Transverse colon (tissue), 4 donors: Measurements from ENCODE around the gene PHLDA2. TPM values are rescaled to one million over a fixed set of nuclear protein-coding genes. Genes with fewer than 3 reads are reported as not detected.
"Not testable (repeated sequence)": the region's sequence is repeated elsewhere in the genome, so short reads cannot be mapped to it uniquely, and the experiment has no call there.

Experiments used
- DNase-seq: peaks from one replicate; pipeline ENCODE4 v3.0.0-alpha.2; 2019
- H3K27ac ChIP-seq, 4 donors: fragments of 200-600 bp; sonication (generic); 2 replicates each; pipeline ENCODE4 v1.5.1; 2016 to 2018; ENCODE audit warnings: inconsistent platforms in 4 of 4
- H3K27me3 ChIP-seq: fragments of 200-600 bp; sonication (generic); 2 replicates; pipeline ENCODE4 v1.5.1; 2017; ENCODE audit warnings: inconsistent platforms
- H3K36me3 ChIP-seq, 4 donors: fragments of 200-600 bp; sonication (generic); 2 replicates each; pipeline ENCODE4 v1.5.1; 2017 to 2019; ENCODE audit warnings: inconsistent platforms in 4 of 4
- H3K4me1 ChIP-seq, 4 donors: fragments of 200-600 bp; sonication (generic); 2 replicates each; pipeline ENCODE4 v1.5.1; 2017 to 2020; ENCODE audit warnings: inconsistent platforms in 4 of 4
- H3K4me3 ChIP-seq, 4 donors: fragments of 200-600 bp; sonication (generic); 1 replicate in 1 of 4; 2 replicates in 3 of 4; pipeline versions ENCODE4 v1.5.1 to v1.6.1; 2017 to 2019; ENCODE audit warnings: inconsistent platforms in 4 of 4
- H3K9me3 ChIP-seq, 2 donors: fragments of 200-600 bp; sonication (generic); 2 replicates each; pipeline ENCODE4 v1.5.1; 2017 to 2019; ENCODE audit warnings: inconsistent platforms in 2 of 2
- CTCF ChIP-seq, 5 experiments: fragments of 200-600 bp in 3 of 5; fragments of 450-650 bp in 2 of 5; sonication (generic) in 3 of 5; IDR thresholded peaks; 1 replicate in 2 of 5; 2 replicates in 3 of 5; pipeline ENCODE4 v1.5.1; 2016 to 2017; ENCODE audit warnings: antibody characterized with exemption in 5 of 5, inconsistent platforms in 3 of 5, mild to moderate bottlenecking in 2 of 5, moderate library complexity in 1 of 5
- EP300 ChIP-seq: sonication (generic); formaldehyde crosslinking; IDR thresholded peaks from one replicate; pipeline ENCODE4 v1.6.1; 2017; ENCODE audit warnings: antibody characterized with exemption, low read depth
- POLR2A ChIP-seq: fragments of 450-650 bp; IDR thresholded peaks from one replicate; pipeline ENCODE4 v1.6.1; 2016; ENCODE audit warnings: antibody characterized with exemption, mild to moderate bottlenecking, moderate library complexity
- POLR2AphosphoS5 ChIP-seq, 3 donors: sonication (generic); formaldehyde crosslinking; IDR thresholded peaks; one replicate each; pipeline ENCODE4 v1.6.1; 2016; ENCODE audit warnings: antibody characterized with exemption in 3 of 3
- WGBS, 2 donors: methylation state at CpG; one replicate each; pipeline ENCODE4 v1.1.5; 2018; ENCODE audit warnings: low coverage in 1 of 2; 5-methylcytosine and 5-hydroxymethylcytosine counted together
- in situ Hi-C, 4 donors: fragments of 200-750 bp; cut with MboI; loops; one replicate each; pipeline versions ENCODE4 v1.15.0 to v1.15.1; 2017; ENCODE audit warnings: low sequenced_read_pairs in 3 of 4, low pct_ligation_motif_present in 1 of 4, low pct_unique_long_range_greater_than_20kb in 1 of 4
- intact Hi-C: fragments of 100-400 bp; cut with DNase I; formaldehyde crosslinking; loops from one replicate; pipeline ENCODE4 v1.15.1; 2023; ENCODE audit warnings: low total_unique reads
- total RNA-seq, 4 donors: library from RNA; depleted of rRNA; stranded (reverse); fragments of >200 nt; gene quantifications; one replicate each; pipeline ENCODE4 v1.1.0, GENCODE V29; 2016

Gene PHLDA2
- total RNA-seq, 4 donors from 2014 or later: 8.2 to 16.2 TPM; not detected in 2

DNA sequence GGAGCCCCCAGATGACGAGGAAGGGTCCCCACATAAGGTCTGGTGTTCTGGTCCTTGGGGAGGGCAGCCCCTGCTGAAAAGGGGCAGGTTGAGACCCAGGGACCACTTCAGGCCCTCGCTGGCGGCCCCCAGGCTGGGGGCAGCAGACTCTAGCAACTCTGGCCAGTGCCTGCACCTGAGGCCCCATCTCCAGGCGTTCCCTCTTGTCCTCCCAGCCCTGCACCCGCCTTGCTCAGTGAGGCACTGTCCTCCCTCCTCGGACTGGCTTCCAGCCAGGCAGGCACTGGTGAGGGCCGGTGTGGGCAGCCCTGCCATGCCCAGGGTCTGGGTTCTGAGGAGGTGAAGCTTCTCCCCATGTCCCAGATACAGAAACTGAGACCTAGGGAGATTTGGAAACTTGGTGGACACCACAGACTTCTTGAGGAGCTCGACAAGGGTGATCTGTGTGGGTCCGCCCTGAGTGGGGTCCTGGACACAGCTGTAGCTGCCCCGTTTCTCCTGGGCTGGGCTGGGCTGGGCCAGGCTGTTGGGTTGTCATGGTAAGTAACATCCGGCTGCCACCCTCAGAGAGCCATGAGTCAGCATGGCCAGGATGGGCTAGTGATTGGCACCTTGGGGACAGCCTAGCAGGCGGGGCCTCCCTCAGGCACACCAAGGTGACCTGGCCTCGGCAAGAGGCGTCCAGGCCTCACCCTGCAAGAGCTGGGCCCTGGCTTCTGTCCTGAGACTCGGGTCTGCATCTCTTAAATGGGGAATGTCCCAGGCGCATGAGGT, 11.1 kb upstream of the PHLDA2 start:
- H3K9me3 ChIP-seq: no peaks in the 10 kb centered on the region
- no peaks in the 10 kb centered on the region for H3K27me3 ChIP-seq
- peak; percentile 77 for DNase-seq
- TF ChIP-seq CTCF (IDR thresholded peaks at IDR 0.05): no peak
- peak; percentile 43 for TF ChIP-seq POLR2A
- no peak for TF ChIP-seq EP300
- TF ChIP-seq POLR2AphosphoS5 (IDR thresholded peaks at IDR 0.05): peak in 1 of 3 donors; percentile 44
- H3K36me3 ChIP-seq: no peaks in the 10 kb centered on the region
- peaks cover 15 to 37% (median 29%) of the 10 kb centered on the region in 4 donors for H3K4me1 ChIP-seq
- intact Hi-C loops (no loop called here), in situ Hi-C loops (no loop called here)
- WGBS, 2 donors: 41% methylated on average over 8 of the region's 16 CpGs; no CpG with 5 or more reads in 1 of the 2 donors
- H3K27ac ChIP-seq: peak overlapping the region; percentile 63 to 85 (median 80)
- H3K4me3 ChIP-seq: no peak overlapping the region

GRCh38 chr11:2938458-2939418, 9.5 kb upstream of the PHLDA2 start:
- H3K27ac ChIP-seq, H3K36me3 ChIP-seq, intact Hi-C loops, H3K27me3 ChIP-seq, H3K4me3 ChIP-seq, DNase-seq, H3K9me3 ChIP-seq, in situ Hi-C loops: not testable (repeated sequence)
- 84 to 90% methylated on average over 17 to 20 of the region's 20 CpGs for WGBS, 2 donors
- peaks cover 15 to 23% (median 20%) of the 10 kb centered on the region in 4 donors for H3K4me1 ChIP-seq

- 88 to 100% methylated on average over 2 to 32 of the region's 32 CpGs for WGBS, 2 donors
- H3K36me3 ChIP-seq, intact Hi-C loops, H3K27me3 ChIP-seq, H3K27ac ChIP-seq, H3K9me3 ChIP-seq, in situ Hi-C loops, DNase-seq, H3K4me3 ChIP-seq: not testable (repeated sequence)
- peaks cover 15 to 18% (median 17%) of the 10 kb centered on the region in 4 donors for H3K4me1 ChIP-seq
Measured at GRCh38 chr11:2937641-2938457, 8.6 kb upstream of the PHLDA2 start.

GRCh38 chr11:2934611-2935239, 5.5 kb upstream of the PHLDA2 start:
- no peak for DNase-seq
- WGBS, 2 donors: 43 to 89% methylated on average over 1 to 14 of the region's 14 CpGs
- Histone ChIP-seq H3K27me3 (no peaks in the 10 kb centered on the region), H3K27ac (no peak overlapping the region), H3K4me3 (no peak overlapping the region), H3K36me3 (no peaks in the 10 kb centered on the region), H3K4me1 (peaks cover 4 to 9% (median 9%) of the 10 kb centered on the region in 4 donors), H3K9me3 (no peaks in the 10 kb centered on the region)
- in situ Hi-C loops: no loop called here
- intact Hi-C loops: no loop called here
- no peak for TF ChIP-seq EP300
- no peak for TF ChIP-seq POLR2A
- no peak for TF ChIP-seq CTCF (IDR thresholded peaks at IDR 0.05)
- TF ChIP-seq POLR2AphosphoS5 (IDR thresholded peaks at IDR 0.05): no peak
